Sigmoid colon (tissue), 7 donors: ENCODE results near the gene MDM2. TPM values are rescaled to one million over a fixed set of nuclear protein-coding genes. Genes with fewer than 3 reads are reported as not detected.

ENCODE experiments used
- DNase-seq: peaks from one replicate; pipeline ENCODE4 v3.0.0-alpha.2; 2019
- H3K27ac ChIP-seq, 4 donors: fragments of 200-600 bp; sonication (generic); one replicate each; pipeline ENCODE4 v1.5.1; 2016 to 2019; ENCODE audit warnings: mild to moderate bottlenecking in 1 of 4
- H3K27me3 ChIP-seq, 3 donors: fragments of 200-600 bp; sonication (generic); one replicate each; pipeline ENCODE4 v1.5.1; 2019; ENCODE audit warnings: mild to moderate bottlenecking in 1 of 3
- H3K36me3 ChIP-seq, 4 donors: fragments of 200-600 bp; sonication (generic); one replicate each; pipeline ENCODE4 v1.5.1; 2016 to 2019
- H3K4me1 ChIP-seq, 4 donors: fragments of 200-600 bp; sonication (generic); one replicate each; pipeline ENCODE4 v1.5.1; 2017 to 2019
- H3K4me3 ChIP-seq, 4 donors: fragments of 200-600 bp; sonication (generic); one replicate each; pipeline ENCODE4 v1.5.1; 2017 to 2019; ENCODE audit warnings: mild to moderate bottlenecking in 2 of 4, moderate library complexity in 1 of 4
- H3K9me3 ChIP-seq, 4 donors: fragments of 200-600 bp in 3 of 4; sonication (generic) in 3 of 4; one replicate each; pipeline versions ENCODE4 v1.5.1 to v1.6.1; 2013 to 2019
- CTCF ChIP-seq, 4 experiments: fragments of 450-650 bp in 3 of 4; fragments of 200-600 bp in 1 of 4; IDR thresholded peaks; one replicate each; pipeline ENCODE4 v1.5.1; 2016 to 2019; ENCODE audit warnings: antibody characterized with exemption in 4 of 4, mild to moderate bottlenecking in 3 of 4, moderate library complexity in 2 of 4
- EP300 ChIP-seq, 4 donors: sonication (generic); formaldehyde crosslinking; IDR thresholded peaks; one replicate each; pipeline ENCODE4 v1.6.1; 2017; ENCODE audit warnings: antibody characterized with exemption in 4 of 4
- POLR2A ChIP-seq, 2 donors: fragments of 450-650 bp; IDR thresholded peaks; one replicate each; pipeline ENCODE4 v1.6.1; 2016; ENCODE audit warnings: antibody characterized with exemption in 2 of 2, mild to moderate bottlenecking in 2 of 2, moderate library complexity in 2 of 2
- POLR2AphosphoS5 ChIP-seq, 4 donors: sonication (generic); formaldehyde crosslinking; IDR thresholded peaks; one replicate each; pipeline ENCODE4 v1.6.1; 2017; ENCODE audit warnings: antibody characterized with exemption in 4 of 4
- WGBS, 2 donors: extraction: QIAGEN DNeasy Blood & Tissue Kit; methylation state at CpG; one replicate each; pipeline ENCODE4 v1.1.7; 2013; 5-methylcytosine and 5-hydroxymethylcytosine counted together
- intact Hi-C: fragments of 100-400 bp; cut with DNase I; formaldehyde crosslinking; loops from one replicate; pipeline ENCODE4 v1.15.1; 2023
- polyA plus RNA-seq, 3 donors: library from polyadenylated mRNA; stranded (reverse); fragments of 200-250 nt; gene quantifications; one replicate each; pipeline ENCODE4 v1.2.3, GENCODE V29; 2013
- total RNA-seq, 4 donors: library from RNA; depleted of rRNA; stranded (reverse); fragments of >200 nt; gene quantifications; one replicate each; pipeline ENCODE4 v1.1.0, GENCODE V29; 2016
- donor health status: healthy with polysubstance abuse.
- donor health status: Bipolar disorder and iron deficiency.
- donor health status: healthy.

Gene MDM2
- total and polyA plus RNA-seq, 7 donors, result 6.0 to 55.4 (median 44.2) TPM

- Histone ChIP-seq H3K4me3 (no peak overlapping the region), H3K27ac (peak overlapping the region in 1 of 4 donors; percentile 47), H3K9me3 (no peaks in the 10 kb centered on the region), H3K4me1 (no peaks in the 10 kb centered on the region), H3K27me3 (no peaks in the 10 kb centered on the region), H3K36me3 (no peaks in the 10 kb centered on the region)
- DNase-seq, result no peak
- TF ChIP-seq CTCF (IDR thresholded peaks at IDR 0.05) (no peak), POLR2AphosphoS5 (IDR thresholded peaks at IDR 0.05) (no peak), EP300 (IDR thresholded peaks at IDR 0.05) (no peak), POLR2A (IDR thresholded peaks at IDR 0.05) (no peak)
- WGBS, 2 donors, result 94 to 98% methylated on average over 3 of the region's 3 CpGs
- intact Hi-C loops, result no loop called here
These were observed 19.3 kb upstream of the MDM2 start for GRCh38 chr12:68788554-68789143.

- Histone ChIP-seq H3K4me1 (no peaks in the 10 kb centered on the region), H3K4me3 (no peak overlapping the region), H3K27ac (no peak overlapping the region), H3K27me3 (no peaks in the 10 kb centered on the region), H3K36me3 (no peaks in the 10 kb centered on the region), H3K9me3 (no peaks in the 10 kb centered on the region)
- 81 to 87% methylated on average over 14 of the region's 14 CpGs for WGBS, 2 donors
- TF ChIP-seq POLR2A (IDR thresholded peaks at IDR 0.05) (no peak), EP300 (IDR thresholded peaks at IDR 0.05) (no peak), CTCF (IDR thresholded peaks at IDR 0.05) (no peak), POLR2AphosphoS5 (IDR thresholded peaks at IDR 0.05) (no peak)
- intact Hi-C loops, result no loop called here
- no peak for DNase-seq
These were observed 18.7 kb upstream of the MDM2 start for GRCh38 chr12:68789144-68789878.

GRCh38 chr12:68790081-68790951 is 17.7 kb upstream of the MDM2 start:
- Histone ChIP-seq H3K36me3 (no peaks in the 10 kb centered on the region), H3K4me1 (no peaks in the 10 kb centered on the region), H3K27ac (no peak overlapping the region), H3K27me3 (no peaks in the 10 kb centered on the region), H3K4me3 (no peak overlapping the region), H3K9me3 (no peaks in the 10 kb centered on the region)
- DNase-seq, result no peak
- TF ChIP-seq POLR2A (IDR thresholded peaks at IDR 0.05) (no peak), EP300 (IDR thresholded peaks at IDR 0.05) (no peak), CTCF (IDR thresholded peaks at IDR 0.05) (no peak), POLR2AphosphoS5 (IDR thresholded peaks at IDR 0.05) (no peak)
- intact Hi-C loops, result no loop called here
- WGBS, 2 donors, result 92 to 93% methylated on average over 13 of the region's 13 CpGs

GRCh38 chr12:68790952-68791234 is 17.1 kb upstream of the MDM2 start:
- DNase-seq, result no peak
- H3K27ac ChIP-seq, result no peak overlapping the region
- intact Hi-C loops, result no loop called here
- no peak overlapping the region for H3K4me3 ChIP-seq
- no peaks in the 10 kb centered on the region for H3K4me1 ChIP-seq
- no peaks in the 10 kb centered on the region for H3K9me3 ChIP-seq
- H3K36me3 ChIP-seq, result no peaks in the 10 kb centered on the region
- no peaks in the 10 kb centered on the region for H3K27me3 ChIP-seq
- TF ChIP-seq EP300 (IDR thresholded peaks at IDR 0.05), result no peak
- WGBS, 2 donors, result 63% methylated on average over 3 of the region's 3 CpGs

GRCh38 chr12:68791897-68792481 is 16.0 kb upstream of the MDM2 start:
- intact Hi-C loops, result no loop called here
- no peaks in the 10 kb centered on the region for H3K36me3 ChIP-seq
- H3K4me3 ChIP-seq, result no peak overlapping the region
- H3K4me1 ChIP-seq, result no peaks in the 10 kb centered on the region
- no peaks in the 10 kb centered on the region for H3K9me3 ChIP-seq
- no peak for DNase-seq
- no peak overlapping the region for H3K27ac ChIP-seq
- WGBS, 2 donors, result 94 to 95% methylated on average over 2 of the region's 2 CpGs
- H3K27me3 ChIP-seq, result no peaks in the 10 kb centered on the region
- TF ChIP-seq POLR2AphosphoS5 (IDR thresholded peaks at IDR 0.05) (no peak), EP300 (IDR thresholded peaks at IDR 0.05) (no peak), CTCF (IDR thresholded peaks at IDR 0.05) (no peak), POLR2A (IDR thresholded peaks at IDR 0.05) (no peak)
